ENCODE results near the gene ESR1.

The ESR1 gene

GRCh38 chr6:151784441-151785214 lies 22.9 kb upstream of the ESR1 start:
- Histone ChIP-seq H3K36me3 (replicated peaks) (no peaks in the 10 kb centered on the region), H3K27ac (no peak overlapping the region), H3K27me3 (replicated peaks) (no peaks in the 10 kb centered on the region), H3K4me3 (ENCODE audit: low read depth, low read length) (no peak overlapping the region)
- DNase-seq: no peak
- TF ChIP-seq CTCF (IDR thresholded peaks at IDR 0.05; ENCODE audit: low read depth, low read length, missing control alignments): no peak
- in situ Hi-C loops (cut with HindIII; ENCODE audit: low pct_ligation_motif_present, low sequenced_read_pairs): no loop called here

GRCh38 chr6:151796842-151797530 lies 10.5 kb upstream of the ESR1 start:
- no peaks in the 10 kb centered on the region for H3K36me3 ChIP-seq (replicated peaks)
- no peak overlapping the region for H3K4me3 ChIP-seq (ENCODE audit: low read depth, low read length)
- no peaks in the 10 kb centered on the region for H3K27me3 ChIP-seq (replicated peaks)
- in situ Hi-C loops (cut with HindIII; ENCODE audit: low pct_ligation_motif_present, low sequenced_read_pairs): no loop called here
- no peak overlapping the region for H3K27ac ChIP-seq
- DNase-seq: no peak
- TF ChIP-seq CTCF (IDR thresholded peaks at IDR 0.05; ENCODE audit: low read depth, low read length, missing control alignments): no peak

DNA sequence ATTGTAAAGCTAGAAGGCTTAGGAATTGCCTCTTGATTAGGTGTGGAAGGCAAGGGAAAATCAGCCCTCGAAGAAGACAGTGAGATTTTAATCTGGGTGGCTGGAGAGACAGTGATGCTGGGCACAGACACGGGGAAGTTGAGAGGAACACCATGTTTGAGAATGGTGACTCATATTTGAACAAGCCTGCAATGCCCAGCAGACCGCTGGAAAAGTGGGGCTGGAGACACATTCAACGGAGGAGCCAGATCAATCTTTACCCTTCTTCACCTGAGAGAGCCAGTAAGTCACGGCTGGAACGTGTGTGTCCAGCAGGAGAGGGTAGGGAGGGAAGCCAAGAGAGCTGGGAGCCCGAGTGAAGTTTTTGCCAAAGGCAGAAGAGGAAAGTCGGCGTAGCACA lies 3.7 kb upstream of the ESR1 start:
- no peak overlapping the region for H3K4me3 ChIP-seq (ENCODE audit: low read depth, low read length)
- no peak overlapping the region for H3K27ac ChIP-seq
- H3K27me3 ChIP-seq (replicated peaks): peaks cover 33% of the 10 kb centered on the region
- no peak for TF ChIP-seq CTCF (IDR thresholded peaks at IDR 0.05; ENCODE audit: low read depth, low read length, missing control alignments)
- in situ Hi-C loops (cut with HindIII; ENCODE audit: low pct_ligation_motif_present, low sequenced_read_pairs): no loop called here
- no peaks in the 10 kb centered on the region for H3K36me3 ChIP-seq (replicated peaks)
- DNase-seq: no peak

GRCh38 chr6:151804585-151805285 lies 2.7 kb upstream of the ESR1 start:
- TF ChIP-seq CTCF (IDR thresholded peaks at IDR 0.05; ENCODE audit: low read depth, low read length, missing control alignments): no peak
- in situ Hi-C loops (cut with HindIII; ENCODE audit: low pct_ligation_motif_present, low sequenced_read_pairs): no loop called here
- peaks cover 41% of the 10 kb centered on the region for H3K27me3 ChIP-seq (replicated peaks)
- H3K36me3 ChIP-seq (replicated peaks): no peaks in the 10 kb centered on the region
- H3K4me3 ChIP-seq (ENCODE audit: low read depth, low read length): no peak overlapping the region
- H3K27ac ChIP-seq: no peak overlapping the region
- no peak for DNase-seq

DNA sequence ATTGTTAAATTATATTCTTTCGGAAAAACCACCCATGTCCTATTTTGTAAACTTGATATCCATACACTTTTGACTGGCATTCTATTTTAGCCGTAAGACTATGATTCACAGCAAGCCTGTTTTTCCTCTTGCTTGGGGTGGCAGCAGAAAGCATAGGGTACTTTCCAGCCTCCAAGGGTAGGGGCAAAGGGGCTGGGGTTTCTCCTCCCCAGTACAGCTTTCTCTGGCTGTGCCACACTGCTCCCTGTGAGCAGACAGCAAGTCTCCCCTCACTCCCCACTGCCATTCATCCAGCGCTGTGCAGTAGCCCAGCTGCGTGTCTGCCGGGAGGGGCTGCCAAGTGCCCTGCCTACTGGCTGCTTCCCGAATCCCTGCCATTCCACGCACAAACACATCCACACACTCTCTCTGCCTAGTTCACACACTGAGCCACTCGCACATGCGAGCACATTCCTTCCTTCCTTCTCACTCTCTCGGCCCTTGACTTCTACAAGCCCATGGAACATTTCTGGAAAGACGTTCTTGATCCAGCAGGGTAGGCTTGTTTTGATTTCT lies 2.1 kb upstream of the ESR1 start:
- H3K27me3 ChIP-seq (replicated peaks): peaks cover 46% of the 10 kb centered on the region
- DNase-seq: no peak
- H3K36me3 ChIP-seq (replicated peaks): no peaks in the 10 kb centered on the region
- no peak overlapping the region for H3K27ac ChIP-seq
- H3K4me3 ChIP-seq (ENCODE audit: low read depth, low read length): no peak overlapping the region
- no peak for TF ChIP-seq CTCF (IDR thresholded peaks at IDR 0.05; ENCODE audit: low read depth, low read length, missing control alignments)
- in situ Hi-C loops (cut with HindIII; ENCODE audit: low pct_ligation_motif_present, low sequenced_read_pairs): no loop called here

All from brain microvascular endothelial cell (primary cell).